Stimulated activated CD8-positive, alpha-beta memory T cell treated with anti-CD3 and anti-CD28 coated beads, Interleukin-12 subunit alpha, Interleukin-12 subunit beta, amount 100 ng/mL, for 4 hours (primary cell): ENCODE data around the gene IQSEC3.
"Not testable (repeated sequence)": the region's sequence is repeated elsewhere in the genome, so short reads cannot be mapped to it uniquely, and the experiment has no call there.

Experiments used
- DNase-seq: peaks from one replicate; pipeline ENCODE4 v3.0.0-alpha.2; 2020; ENCODE audit warnings: low read depth

The IQSEC3 gene

DNA sequence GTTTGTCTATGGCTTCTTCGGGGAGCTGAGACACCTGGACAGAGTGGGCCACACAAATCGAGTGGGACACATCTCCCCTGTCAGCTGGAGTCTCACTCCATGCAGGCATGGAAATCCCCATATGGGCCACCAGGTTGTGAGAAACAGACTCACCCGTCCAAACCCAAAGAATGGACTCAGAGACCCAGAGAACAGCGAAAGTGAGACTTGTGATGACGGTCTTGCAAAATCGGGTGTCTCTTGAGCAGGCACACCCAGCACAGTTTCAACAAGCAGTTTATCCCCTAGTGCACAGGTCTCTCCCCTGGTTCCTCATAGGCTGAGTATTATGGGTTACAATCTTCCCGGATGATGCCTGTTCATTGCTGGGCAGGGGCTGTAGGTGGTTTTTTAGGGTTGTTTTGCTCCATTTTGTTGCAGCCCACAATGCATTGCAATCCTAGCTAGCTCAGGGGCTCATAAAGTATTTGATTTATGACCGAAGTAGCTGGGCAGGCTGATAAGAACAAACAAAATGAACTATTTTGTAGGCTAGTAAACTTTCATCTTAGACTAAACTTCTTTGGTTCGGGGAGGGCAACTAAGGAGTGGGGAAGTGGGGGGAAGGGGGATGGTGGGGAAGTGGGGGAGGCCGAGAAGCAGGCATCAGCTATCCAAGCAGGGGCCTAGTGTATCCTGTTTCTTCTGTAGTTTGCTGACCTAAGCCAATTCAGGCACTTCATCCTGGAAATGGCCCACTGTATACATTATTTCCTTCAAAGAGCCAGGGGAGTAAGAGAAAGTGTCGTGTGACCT is 45.3 kb downstream of the IQSEC3 start:
- DNase-seq: no peak

- DNase-seq: no peak
Measured at GRCh38 chr12:113347-113746, 46.8 kb downstream of the IQSEC3 start.

DNA sequence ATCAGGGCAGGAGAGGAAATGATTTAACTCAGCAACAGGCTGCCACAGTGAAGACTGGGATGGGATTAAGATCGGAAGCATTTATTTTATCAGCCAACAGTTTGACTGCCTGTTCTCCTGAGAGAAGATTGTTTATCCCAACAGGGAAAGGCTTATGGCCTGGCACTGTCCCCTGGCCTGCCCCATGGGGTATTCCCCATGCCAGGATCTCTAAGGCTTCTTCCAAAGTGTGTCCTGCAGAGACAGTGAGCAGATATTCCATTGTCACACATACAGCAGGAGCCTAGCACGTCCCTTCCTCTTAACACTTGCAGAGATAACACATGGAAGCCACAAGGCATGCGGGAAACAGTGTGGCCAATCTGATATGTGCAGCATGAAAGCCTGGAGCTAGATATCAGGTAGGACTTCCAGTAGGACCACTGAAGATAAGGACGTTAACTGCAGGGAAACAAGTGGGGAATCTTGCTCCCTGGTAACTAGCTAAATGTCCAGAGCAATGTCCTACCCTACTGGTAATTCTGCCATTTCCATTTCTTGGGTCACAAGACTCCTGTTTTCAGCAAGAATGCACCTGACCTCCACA is 48.2 kb downstream of the IQSEC3 start:
- DNase-seq: no peak

- DNase-seq: no peak
Measured at GRCh38 chr12:115518-115917, 49.0 kb downstream of the IQSEC3 start.

DNA sequence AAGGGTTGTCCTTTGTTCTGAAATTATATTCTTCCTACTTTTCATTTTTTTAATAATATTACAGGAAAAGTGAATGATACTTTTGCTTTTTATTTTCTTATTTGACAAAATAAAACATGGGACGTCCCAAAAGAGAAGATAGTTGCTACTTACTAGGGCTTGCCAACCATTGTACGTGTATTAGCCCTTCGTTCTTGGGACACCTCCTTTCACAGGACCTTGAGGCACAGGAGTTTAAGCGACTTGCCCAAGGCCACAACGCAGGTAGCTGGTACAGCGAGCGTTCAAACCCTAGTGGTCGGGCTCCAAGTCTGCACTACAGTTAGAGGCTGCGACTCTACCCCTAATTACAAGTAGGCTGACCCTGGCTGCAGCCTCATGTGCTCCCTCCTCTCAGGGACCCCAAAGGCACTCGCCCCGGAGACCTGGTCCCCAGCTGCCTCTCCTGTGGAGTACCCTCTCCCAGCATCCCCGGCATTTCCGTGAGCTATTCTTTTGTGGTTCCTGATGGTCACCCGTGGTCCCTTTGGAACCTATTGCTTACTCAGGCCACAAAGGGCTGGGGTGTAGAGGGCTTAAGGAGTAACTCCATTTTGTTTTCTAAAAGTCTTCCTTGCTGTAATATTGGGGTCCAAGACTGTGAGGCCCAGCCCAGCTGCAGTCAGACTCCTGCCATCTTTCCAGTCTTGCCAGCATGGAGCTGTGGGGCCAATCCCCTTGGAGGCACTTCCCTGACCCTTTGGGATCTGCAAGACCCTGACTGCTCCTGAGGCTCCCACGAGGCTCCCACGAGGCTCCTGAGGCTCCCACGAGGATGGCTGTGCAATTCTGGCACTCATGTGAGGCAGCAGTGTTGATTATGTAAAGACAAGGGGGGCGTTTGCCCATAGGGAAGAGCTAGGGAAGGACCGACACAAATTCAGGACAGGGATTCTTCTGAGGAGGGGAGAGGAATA is 49.7 kb downstream of the IQSEC3 start:
- no peak for DNase-seq

DNA sequence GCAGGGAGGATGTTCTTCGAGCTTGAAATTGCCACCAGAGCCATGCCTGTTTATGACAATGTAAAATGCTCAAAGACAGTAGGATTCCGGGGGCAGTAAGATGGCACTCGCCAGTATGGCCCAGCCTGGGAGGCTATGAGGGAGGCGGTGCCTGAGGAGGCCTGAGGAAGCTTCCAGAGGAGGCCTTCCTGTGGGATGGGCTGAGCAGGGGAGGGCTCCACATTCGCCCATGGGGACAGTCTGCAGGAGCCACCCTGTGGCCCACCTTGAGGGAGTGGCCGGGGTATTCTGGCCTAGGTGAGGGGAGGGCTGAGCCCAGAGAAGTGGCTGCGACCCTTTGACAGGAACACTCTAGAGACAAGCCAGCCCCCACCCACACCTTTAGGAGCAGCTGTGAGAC is 50.7 kb downstream of the IQSEC3 start:
- DNase-seq: no peak

DNA sequence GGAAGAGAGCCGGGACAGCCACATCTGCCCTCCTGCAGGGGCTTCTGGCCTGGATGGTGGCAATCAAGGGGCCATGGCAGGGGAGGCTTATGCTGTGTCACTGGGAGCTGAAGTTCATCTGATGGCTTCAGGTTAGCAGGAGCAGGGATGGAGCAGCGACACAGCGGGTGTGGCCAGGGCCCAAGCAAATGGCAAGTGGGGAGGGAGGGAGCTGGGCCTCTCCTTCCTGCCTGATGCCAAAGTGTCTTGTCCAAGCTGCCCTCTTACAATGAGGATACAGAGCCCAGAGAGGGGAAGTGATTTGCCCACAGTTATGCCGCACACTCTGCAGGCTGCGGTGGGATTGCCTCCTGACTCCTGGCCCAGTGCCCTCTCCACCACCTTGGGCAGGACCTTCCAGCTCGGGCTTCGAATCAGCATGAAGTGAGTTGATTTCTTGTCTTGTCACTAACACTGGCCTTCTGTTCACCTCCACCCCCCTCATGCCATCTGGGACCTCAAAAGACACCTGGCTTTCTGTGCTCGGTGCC is 51.3 kb downstream of the IQSEC3 start:
- no peak for DNase-seq

DNA sequence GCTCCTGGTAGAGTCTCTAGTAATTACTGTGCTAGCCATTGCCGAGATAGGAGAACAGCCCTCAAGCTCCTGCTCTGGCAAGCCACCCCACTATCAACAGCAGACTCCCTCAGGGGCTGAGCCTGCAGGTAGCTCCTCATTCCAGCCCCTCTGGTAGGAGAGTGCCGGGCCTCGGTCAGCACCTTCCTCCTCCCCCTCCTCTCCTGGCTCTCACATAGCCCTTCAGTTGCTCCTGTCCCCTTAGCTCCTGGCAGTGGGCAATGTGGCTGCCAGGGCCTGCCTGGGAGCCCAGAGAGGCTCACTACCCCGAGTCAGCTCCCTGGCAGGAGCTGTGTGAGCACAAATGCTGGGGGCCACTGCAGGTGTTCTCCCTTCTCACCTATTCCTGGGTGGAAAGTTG is 52.0 kb downstream of the IQSEC3 start:
- DNase-seq: no peak

DNA sequence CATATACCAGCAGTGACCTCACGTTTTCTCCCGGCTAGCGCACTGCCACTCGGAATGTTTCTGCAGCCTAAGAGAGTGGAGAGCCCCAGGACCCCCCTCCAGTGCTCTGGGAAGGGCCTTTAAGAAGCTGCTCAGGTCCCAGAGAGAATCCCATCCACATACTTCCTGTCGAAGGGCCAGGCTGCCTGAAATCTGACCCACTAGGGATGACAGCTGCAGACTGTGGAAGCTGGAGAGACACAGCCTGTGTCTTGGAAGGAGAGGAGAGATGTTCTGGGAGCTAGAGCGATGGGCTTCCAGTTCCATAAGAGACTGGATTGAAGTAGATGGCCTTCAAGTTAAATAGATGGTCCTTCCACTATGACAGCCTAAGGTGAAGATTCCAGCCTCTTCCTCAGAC is 54.4 kb downstream of the IQSEC3 start:
- DNase-seq: no peak

DNA sequence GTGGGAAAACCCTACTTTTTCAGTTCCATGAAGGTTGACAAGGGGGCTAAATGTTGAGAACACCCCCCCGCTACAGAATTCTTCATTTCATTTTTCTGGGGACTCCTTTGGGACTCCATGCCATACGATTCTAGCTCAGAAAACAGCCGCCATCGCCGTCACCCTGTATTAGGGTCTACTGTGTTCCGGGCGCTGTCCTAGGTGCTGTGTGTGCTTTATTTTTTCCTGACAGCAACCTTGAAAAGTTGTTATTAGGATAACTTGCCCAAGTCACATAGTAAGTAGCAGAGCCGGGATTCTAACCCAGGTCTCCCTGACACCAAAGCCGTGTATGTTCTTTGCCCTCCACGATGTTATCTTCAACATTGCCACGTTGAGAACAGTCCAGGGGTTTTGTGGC is 55.1 kb downstream of the IQSEC3 start:
- DNase-seq: no peak

DNA sequence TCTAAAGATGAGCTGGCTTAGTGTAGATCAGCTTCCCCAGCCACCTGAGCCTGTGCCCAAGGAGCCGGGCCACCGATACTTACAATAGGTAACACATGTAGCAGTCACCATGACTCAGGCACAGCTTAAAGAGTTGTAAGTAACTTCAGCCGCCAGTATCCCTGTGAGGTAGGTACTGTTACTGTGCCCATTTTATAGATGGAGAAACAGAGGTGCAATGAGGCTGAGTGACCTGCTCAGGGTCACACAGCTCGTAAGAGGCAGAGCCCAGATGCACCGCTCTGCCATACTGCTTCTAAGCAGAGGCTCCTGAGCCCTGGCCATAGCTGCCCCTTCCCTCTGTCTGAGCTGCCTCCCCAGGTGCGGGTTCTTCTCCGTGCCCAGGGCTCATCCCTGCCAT is 58.5 kb downstream of the IQSEC3 start:
- DNase-seq: no peak

DNA sequence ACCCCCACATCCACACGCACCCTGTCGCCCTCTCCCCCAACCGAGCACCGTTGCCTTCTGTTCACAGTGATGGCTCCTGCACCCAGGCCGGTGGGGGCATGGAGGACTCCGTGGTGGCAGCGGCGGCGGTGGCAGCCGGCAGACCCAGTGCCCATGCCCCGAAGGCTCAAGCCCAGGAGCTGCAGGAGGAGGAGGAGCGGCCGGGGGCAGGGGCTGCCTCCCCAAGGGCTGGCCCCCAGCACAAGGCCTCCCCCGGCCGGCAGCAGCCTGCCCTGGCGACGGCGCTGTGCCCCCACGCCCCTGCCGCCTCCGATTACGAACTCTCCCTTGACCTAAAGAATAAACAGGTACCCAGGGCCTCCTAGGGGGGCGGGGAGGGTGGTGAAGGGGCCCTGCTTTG is 59.0 kb downstream of the IQSEC3 start:
- DNase-seq: no peak

GRCh38 chr12:128079-128478 is 61.5 kb downstream of the IQSEC3 start:
- no peak for DNase-seq

DNA sequence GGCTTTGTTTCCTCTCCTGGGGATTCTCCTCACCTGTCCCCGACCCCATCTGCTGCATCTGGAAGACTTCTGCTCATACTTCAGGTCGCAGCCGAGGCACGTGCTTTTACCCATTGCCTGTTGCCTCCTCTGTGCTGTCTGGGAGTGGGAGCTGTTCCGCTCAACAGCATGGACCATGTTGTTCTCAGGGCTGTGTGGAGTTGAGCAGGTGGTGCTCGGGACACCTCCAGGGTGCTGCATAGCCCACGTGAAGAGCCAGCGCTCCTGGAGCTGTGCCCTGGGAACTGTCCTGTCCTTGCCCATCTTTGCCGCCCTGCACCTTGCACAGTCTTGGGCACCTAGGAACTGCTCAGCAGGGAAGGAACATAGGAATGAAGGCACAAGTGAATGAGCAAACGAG is 62.4 kb downstream of the IQSEC3 start:
- no peak for DNase-seq

- DNase-seq: no peak
Measured at GRCh38 chr12:130519-130918, 64.0 kb downstream of the IQSEC3 start.

- no peak for DNase-seq
Measured at GRCh38 chr12:131008-131407, 64.4 kb downstream of the IQSEC3 start.

GRCh38 chr12:131732-132495 is 65.3 kb downstream of the IQSEC3 start:
- DNase-seq: no peak

DNA sequence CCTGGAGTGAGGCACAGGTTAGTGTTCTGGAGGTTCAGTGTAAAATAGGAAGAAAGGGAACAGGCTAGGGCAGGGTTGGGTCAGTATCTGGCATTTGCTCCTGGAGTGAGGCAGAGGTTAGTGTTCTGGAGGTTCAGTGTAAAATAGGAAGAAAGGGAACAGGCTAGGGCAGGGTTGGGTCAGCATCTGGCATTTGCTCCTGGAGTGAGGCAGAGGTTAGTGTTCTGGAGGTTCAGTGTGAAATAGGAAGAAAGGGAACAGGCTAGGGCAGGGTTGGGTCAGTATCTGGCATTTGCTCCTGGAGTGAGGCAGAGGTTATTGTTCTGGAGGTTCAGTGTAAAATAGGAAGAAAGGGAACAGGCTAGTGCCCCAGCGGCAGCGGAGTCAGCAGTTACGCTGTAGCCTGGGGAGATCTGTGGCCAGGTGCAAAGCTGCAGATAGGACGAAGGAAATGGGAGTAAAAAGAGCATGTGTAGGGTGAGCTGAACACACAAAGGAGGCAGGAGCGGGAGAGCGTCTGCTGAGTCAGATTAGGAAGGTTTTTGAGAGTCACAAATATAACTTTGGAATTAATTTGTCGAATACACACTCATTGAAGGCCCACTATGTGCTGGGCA is 67.2 kb downstream of the IQSEC3 start:
- DNase-seq: not testable (repeated sequence)

- DNase-seq: no peak
Measured at GRCh38 chr12:135138-135537, 68.6 kb downstream of the IQSEC3 start.

DNA sequence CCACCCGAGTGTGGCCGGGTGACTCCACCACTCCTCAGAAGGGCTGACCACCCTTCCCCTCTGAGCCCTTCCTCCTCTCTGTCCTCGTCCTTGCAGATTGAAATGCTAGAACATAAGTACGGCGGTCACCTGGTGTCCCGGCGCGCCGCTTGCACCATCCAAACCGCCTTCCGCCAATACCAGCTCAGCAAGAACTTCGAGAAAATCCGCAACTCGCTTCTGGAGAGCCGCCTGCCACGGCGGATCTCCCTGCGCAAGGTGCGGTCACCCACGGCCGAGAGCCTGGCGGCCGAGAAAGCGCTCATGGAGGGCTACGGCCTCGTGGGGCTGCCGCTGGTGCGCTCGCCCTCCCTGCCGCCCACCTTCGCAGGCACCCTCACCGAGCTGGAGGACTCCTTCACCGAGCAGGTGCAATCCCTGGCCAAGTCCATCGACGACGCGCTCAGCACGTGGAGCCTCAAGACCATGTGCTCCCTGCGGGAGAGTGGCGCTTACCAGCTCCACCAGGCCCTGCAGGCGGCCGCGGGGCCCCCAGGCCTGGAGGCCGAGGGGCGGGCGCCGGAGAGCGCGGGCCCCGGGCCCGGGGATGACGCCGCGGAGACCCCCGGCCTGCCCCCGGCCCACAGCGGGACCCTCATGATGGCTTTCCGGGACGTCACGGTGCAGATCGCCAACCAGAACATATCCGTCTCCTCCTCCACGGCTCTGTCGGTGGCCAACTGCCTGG is 71.8 kb downstream of the IQSEC3 start:
- no peak for DNase-seq
